ENCODE data around the gene RNASEH2C.

RNASEH2C gene

GRCh38 chr11:65727865-65728264, 7.3 kb upstream of the RNASEH2C start:
- no peaks in the 10 kb centered on the region for H3K79me2 ChIP-seq (ENCODE audit: low read length)
- H2AFZ ChIP-seq (ENCODE audit: low read depth, low read length) = no peak overlapping the region
- H3K4me1 ChIP-seq (ENCODE audit: low read length) = no peaks in the 10 kb centered on the region
- H3K4me2 ChIP-seq (ENCODE audit: low read length) = no peak overlapping the region
- H3K36me3 ChIP-seq (replicated peaks; ENCODE audit: low read depth, low read length) = no peaks in the 10 kb centered on the region
- TF ChIP-seq EZH2phosphoT487 (IDR thresholded peaks at IDR 0.05; ENCODE audit: low read depth) = no peak
- TF ChIP-seq CTCF (IDR thresholded peaks at IDR 0.05; ENCODE audit: low read depth, low read length) = no peak
- no peaks in the 10 kb centered on the region for H4K20me1 ChIP-seq (ENCODE audit: insufficient read depth, low read length)
- H3K27me3 ChIP-seq (ENCODE audit: low read depth, low read length) = no peaks in the 10 kb centered on the region
- H3K4me3 ChIP-seq (ENCODE audit: low read length) = no peak overlapping the region
- H3K9ac ChIP-seq (ENCODE audit: low read length) = no peak overlapping the region
- no peak overlapping the region for H3K27ac ChIP-seq (ENCODE audit: low read length)
- no peaks in the 10 kb centered on the region for H3K9me3 ChIP-seq (ENCODE audit: insufficient read depth, low read length)

GRCh38 chr11:65726660-65727059, 6.1 kb upstream of the RNASEH2C start:
- Histone ChIP-seq H3K4me2 (ENCODE audit: low read length) (no peak overlapping the region), H3K9me3 (ENCODE audit: insufficient read depth, low read length) (no peaks in the 10 kb centered on the region), H3K4me3 (ENCODE audit: low read length) (no peak overlapping the region), H3K9ac (ENCODE audit: low read length) (no peak overlapping the region), H3K36me3 (replicated peaks; ENCODE audit: low read depth, low read length) (no peaks in the 10 kb centered on the region), H3K79me2 (ENCODE audit: low read length) (no peaks in the 10 kb centered on the region), H4K20me1 (ENCODE audit: insufficient read depth, low read length) (no peaks in the 10 kb centered on the region), H3K4me1 (ENCODE audit: low read length) (no peaks in the 10 kb centered on the region), H3K27ac (ENCODE audit: low read length) (no peak overlapping the region), H2AFZ (ENCODE audit: low read depth, low read length) (0 out of 2 replicates have a peak overlapping the region, but pooled peaks have one; percentile 63), H3K27me3 (ENCODE audit: low read depth, low read length) (no peaks in the 10 kb centered on the region)
- TF ChIP-seq EZH2phosphoT487 (IDR thresholded peaks at IDR 0.05; ENCODE audit: low read depth) = no peak
- TF ChIP-seq CTCF (IDR thresholded peaks at IDR 0.05; ENCODE audit: low read depth, low read length) = peak; percentile 52

- Histone ChIP-seq H3K27me3 (ENCODE audit: low read depth, low read length) (no peaks in the 10 kb centered on the region), H3K9me3 (ENCODE audit: insufficient read depth, low read length) (no peaks in the 10 kb centered on the region), H3K36me3 (replicated peaks; ENCODE audit: low read depth, low read length) (peaks cover 24% of the 10 kb centered on the region), H3K79me2 (ENCODE audit: low read length) (peaks cover 26% of the 10 kb centered on the region), H3K4me2 (ENCODE audit: low read length) (no peak overlapping the region), H4K20me1 (ENCODE audit: insufficient read depth, low read length) (no peaks in the 10 kb centered on the region), H2AFZ (ENCODE audit: low read depth, low read length) (no peak overlapping the region), H3K4me1 (ENCODE audit: low read length) (peaks cover 7% of the 10 kb centered on the region; the same call in 1 of the 2 replicates), H3K27ac (ENCODE audit: low read length) (no peak overlapping the region), H3K9ac (ENCODE audit: low read length) (no peak overlapping the region), H3K4me3 (ENCODE audit: low read length) (no peak overlapping the region)
- TF ChIP-seq EZH2phosphoT487 (IDR thresholded peaks at IDR 0.05; ENCODE audit: low read depth) (no peak), CTCF (IDR thresholded peaks at IDR 0.05; ENCODE audit: low read depth, low read length) (no peak)
Observed at GRCh38 chr11:65722261-65722660, 1.7 kb upstream of the RNASEH2C start.

GRCh38 chr11:65719871-65720210, 757 bp downstream of the RNASEH2C start:
- Histone ChIP-seq H3K4me1 (ENCODE audit: low read length) (peaks cover 7% of the 10 kb centered on the region; the same call in 1 of the 2 replicates), H3K27me3 (ENCODE audit: low read depth, low read length) (no peaks in the 10 kb centered on the region), H3K4me3 (ENCODE audit: low read length) (peak overlapping the region; percentile 83), H2AFZ (ENCODE audit: low read depth, low read length) (no peak overlapping the region), H3K9me3 (ENCODE audit: insufficient read depth, low read length) (no peaks in the 10 kb centered on the region), H3K4me2 (ENCODE audit: low read length) (peak overlapping the region; percentile 79), H3K9ac (ENCODE audit: low read length) (peak overlapping the region; percentile 71), H4K20me1 (ENCODE audit: insufficient read depth, low read length) (no peaks in the 10 kb centered on the region), H3K79me2 (ENCODE audit: low read length) (peaks cover 26% of the 10 kb centered on the region), H3K36me3 (replicated peaks; ENCODE audit: low read depth, low read length) (peaks cover 42% of the 10 kb centered on the region), H3K27ac (ENCODE audit: low read length) (peak overlapping the region; percentile 57; the same call in 1 of the 2 replicates)
- TF ChIP-seq CTCF (IDR thresholded peaks at IDR 0.05; ENCODE audit: low read depth, low read length) (no peak; the same call in 1 of the 2 replicates), EZH2phosphoT487 (IDR thresholded peaks at IDR 0.05; ENCODE audit: low read depth) (no peak)
